K562 treated with DMSO at 1 percent for 4 hours (cell line): ENCODE measurements around the gene LMTK2. TPM values are rescaled to one million over a fixed set of nuclear protein-coding genes. Genes with fewer than 3 reads are reported as not detected.

ENCODE experiments used
- total RNA-seq: library from RNA; unstranded; fragments of 300-600 nt; gene quantifications from 2 replicates; pipeline ENCODE4 v1.2.3, GENCODE V29; 2022; ENCODE audit not compliant: insufficient read depth

LMTK2 gene
- total RNA-seq = 8.8 and 12.2 TPM in 2 replicates

GRCh38 chr7:98106647-98107312 lies at the start of gene LMTK2:
Gene LMTK2 (plus strand): TSS chr7:98106862. CDS start chr7:98107178, 316 bp downstream.

GRCh38 chr7:98211221-98211675 lies 104.6 kb downstream of the LMTK2 start, which contains the start of gene BHLHA15:
Gene BHLHA15 (plus strand): TSS chr7:98211439. CDS start chr7:98212310, 871 bp downstream.

GRCh38 chr7:98251601-98252424 lies 145.2 kb downstream of the LMTK2 start, which contains the start of gene TECPR1:
Gene TECPR1 (minus strand): TSS chr7:98252232. CDS start chr7:98246146, 6,086 bp downstream.

Other genes with a start within 250 kb of the LMTK2 start
- 672 and 723 TPM in 2 replicates for gene ASNS, start 234.5 kb upstream of the LMTK2 start, total RNA-seq
- gene OCM2, start 116.7 kb upstream of the LMTK2 start, total RNA-seq = not detected in 2 replicates
- gene BHLHA15, start 104.6 kb downstream of the LMTK2 start, total RNA-seq = 4.5 TPM in 1 of 2 replicates, not detected in the other
- gene TECPR1, start 145.4 kb downstream of the LMTK2 start, total RNA-seq = 10.9 and 17.1 TPM in 2 replicates
- gene BRI3, start 174.8 kb downstream of the LMTK2 start, total RNA-seq = 149 and 170 TPM in 2 replicates